ENCODE measurements around the gene GPRC5D.

Gene GPRC5D

DNA sequence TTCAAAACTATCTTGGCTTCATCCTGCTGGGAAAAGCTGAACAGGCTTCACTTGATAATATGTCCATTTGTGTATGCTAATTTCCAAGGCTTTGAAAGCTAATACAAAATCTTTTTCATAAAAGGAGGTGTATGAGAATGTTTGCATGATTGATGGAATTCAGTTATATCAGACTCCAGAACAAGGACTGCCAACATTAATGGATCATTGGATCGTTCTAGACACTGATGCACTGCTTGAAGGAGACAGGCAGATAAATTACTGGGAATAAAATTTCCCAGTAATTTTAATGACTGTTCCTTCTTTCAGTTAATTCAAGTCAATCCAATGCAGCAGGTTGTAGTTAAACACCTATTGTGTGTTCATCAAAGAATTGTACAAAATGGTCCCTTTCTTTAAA lies 466 bp downstream of the GPRC5D start:
- H3K27ac ChIP-seq = no peak overlapping the region
- TF ChIP-seq, protein P1, sequence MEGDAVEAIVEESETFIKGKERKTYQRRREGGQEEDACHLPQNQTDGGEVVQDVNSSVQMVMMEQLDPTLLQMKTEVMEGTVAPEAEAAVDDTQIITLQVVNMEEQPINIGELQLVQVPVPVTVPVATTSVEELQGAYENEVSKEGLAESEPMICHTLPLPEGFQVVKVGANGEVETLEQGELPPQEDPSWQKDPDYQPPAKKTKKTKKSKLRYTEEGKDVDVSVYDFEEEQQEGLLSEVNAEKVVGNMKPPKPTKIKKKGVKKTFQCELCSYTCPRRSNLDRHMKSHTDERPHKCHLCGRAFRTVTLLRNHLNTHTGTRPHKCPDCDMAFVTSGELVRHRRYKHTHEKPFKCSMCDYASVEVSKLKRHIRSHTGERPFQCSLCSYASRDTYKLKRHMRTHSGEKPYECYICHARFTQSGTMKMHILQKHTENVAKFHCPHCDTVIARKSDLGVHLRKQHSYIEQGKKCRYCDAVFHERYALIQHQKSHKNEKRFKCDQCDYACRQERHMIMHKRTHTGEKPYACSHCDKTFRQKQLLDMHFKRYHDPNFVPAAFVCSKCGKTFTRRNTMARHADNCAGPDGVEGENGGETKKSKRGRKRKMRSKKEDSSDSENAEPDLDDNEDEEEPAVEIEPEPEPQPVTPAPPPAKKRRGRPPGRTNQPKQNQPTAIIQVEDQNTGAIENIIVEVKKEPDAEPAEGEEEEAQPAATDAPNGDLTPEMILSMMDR (IDR thresholded peaks at IDR 0.05) = no peak
- no peak for TF ChIP-seq ZFX (IDR thresholded peaks at IDR 0.05; ENCODE audit: borderline replicate concordance)

DNA sequence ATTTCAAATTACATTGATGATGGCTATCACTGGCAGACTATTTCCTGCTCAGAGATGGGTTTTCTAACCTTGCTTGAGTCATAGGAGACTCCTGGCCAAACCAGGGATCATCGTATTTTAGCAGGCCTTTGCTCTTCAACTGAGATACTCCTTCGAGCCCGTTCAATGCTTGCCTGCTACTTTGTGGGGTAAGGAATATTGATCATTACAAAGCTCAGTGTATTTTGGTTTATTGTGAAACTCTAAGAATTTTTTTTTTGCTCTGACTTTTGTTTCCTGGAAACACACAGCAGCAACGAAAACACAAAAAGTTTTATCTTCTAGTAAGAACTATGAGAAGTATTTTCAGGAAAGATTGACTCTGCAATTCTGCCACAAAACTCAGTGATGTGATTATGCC lies 4.1 kb downstream of the GPRC5D start:
- TF ChIP-seq, protein P1 (IDR thresholded peaks at IDR 0.05) = no peak
- no peak for TF ChIP-seq ZFX (IDR thresholded peaks at IDR 0.05; ENCODE audit: borderline replicate concordance)
- H3K27ac ChIP-seq = no peak overlapping the region

DNA sequence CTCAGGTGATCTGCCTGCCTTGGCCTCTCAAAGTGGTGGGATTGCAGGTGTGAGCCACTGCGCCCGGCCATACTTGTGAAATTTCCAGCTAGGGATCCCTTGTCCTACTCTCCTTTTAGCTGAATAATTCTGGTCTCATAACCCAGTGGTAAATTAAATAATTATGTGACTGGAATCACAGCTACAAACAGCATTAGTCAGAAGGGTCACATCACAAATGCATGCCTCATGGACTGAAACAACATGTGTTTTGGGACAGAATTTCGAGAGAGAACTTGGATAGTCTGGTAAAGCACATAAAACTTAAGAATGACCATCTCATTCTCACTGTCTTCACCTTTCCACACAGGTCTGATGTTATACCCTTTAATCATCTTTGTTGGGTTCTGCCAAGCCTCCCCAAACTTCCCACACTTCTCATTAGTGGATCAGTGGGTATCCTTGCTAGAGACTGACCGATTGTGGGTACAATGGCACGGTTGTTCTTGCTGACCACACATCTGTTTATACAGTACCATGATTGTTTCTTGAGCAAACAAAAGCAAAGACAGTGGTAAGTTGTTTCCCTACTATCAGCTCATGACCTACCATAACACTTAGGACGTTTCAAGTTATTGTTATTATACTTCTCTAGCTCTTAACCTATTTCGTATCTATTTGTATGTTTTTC lies 5.1 kb downstream of the GPRC5D start:
- TF ChIP-seq ZFX (IDR thresholded peaks at IDR 0.05; ENCODE audit: borderline replicate concordance) = no peak
- TF ChIP-seq, protein P1 (IDR thresholded peaks at IDR 0.05) = no peak
- H3K27ac ChIP-seq = no peak overlapping the region

DNA sequence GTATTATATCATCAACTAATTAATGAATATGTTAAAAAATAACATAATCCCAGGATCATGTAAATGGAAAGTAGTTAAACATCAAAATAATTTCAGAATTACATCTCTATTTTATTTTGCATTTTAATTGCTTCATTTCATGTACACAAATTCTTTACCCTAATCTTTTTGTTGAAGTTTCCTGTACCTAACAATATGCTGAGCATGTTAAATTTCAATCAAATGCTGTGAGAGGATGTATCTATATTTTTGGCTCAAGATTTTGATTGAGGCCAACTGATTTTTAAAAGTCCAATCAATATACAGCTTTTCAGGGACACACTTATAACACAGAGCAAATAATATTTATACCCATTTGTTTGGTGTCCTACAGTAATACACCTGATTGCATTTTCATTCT lies 6.4 kb downstream of the GPRC5D start:
- TF ChIP-seq, protein P1 (IDR thresholded peaks at IDR 0.05) = no peak
- TF ChIP-seq ZFX (IDR thresholded peaks at IDR 0.05; ENCODE audit: borderline replicate concordance) = no peak
- H3K27ac ChIP-seq = no peak overlapping the region

DNA sequence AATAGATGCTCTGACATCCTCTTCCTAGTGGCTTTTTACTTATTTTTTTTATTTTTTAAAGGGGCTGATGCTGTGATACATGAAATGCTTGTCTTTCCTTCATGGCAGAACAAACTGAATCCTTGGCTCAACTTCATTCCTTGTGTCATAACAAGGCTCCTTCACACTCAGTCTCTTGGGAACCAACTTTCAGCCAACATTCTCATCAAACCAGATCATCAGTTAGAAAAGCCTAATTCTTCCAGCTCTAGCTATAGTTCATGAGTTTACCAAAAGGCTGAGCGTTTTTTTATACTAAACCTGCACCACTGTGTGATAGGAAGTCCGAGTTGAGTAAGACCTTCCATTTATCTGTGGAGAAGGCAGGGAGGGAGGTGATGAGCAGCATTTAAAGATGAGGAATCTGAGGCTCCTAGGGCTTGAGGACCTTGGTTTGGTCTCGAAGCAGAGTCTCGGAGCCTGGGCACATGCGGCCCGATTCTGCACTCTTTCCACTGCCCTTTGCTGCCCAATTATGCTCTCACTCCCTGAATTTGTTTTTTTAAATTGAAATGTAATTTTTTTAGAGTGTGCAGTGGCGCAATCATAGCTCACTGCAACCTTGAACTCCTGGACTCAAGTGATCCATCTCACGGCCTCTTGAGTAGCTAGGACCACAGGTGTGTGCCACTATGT lies 8.2 kb downstream of the GPRC5D start:
- H3K27ac ChIP-seq = no peak overlapping the region
- no peak for TF ChIP-seq ZFX (IDR thresholded peaks at IDR 0.05; ENCODE audit: borderline replicate concordance)
- TF ChIP-seq, protein P1 (IDR thresholded peaks at IDR 0.05) = no peak

DNA sequence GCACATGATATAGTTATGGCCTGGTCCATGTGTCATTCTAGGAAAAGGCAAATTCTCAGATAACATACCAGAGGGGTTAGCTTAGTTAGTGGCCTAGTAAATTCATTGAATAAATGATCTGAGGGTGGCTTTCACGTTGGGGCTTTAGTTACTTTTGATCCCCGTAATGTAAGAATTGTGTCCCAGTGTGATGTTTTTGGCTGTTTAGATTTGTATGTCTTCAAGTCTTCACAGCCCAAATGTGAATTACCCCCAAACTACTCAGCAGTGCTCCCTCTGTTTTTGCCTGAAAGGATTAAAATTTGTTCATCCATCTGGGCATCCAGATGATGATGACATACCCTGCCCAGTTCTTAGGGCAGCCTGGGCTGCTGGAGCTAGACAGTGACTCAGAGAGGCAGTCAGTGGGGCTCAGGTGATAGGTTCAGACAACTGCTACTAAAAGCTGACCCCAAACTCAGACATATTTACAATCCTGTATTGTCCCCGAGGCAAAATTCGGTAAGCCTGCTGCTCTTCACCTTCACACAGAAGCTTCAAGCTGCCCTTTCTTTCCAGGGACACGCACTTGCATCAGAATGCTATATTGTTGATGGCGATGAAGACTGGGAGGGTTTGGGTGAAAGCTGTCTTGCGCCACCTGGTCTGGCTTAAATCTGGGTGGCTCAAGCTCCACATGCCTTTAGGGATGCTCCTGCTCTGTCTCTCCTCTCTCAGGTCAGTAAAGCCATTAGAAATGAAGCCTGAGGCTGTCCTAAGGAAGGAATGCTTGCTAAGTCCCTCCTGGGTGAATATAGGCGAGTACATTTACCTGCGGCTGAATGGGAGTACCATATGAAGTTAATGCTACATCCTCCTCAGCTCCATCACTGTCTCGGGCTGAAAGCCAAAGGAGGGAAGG lies 10.3 kb downstream of the GPRC5D start:
- H3K27ac ChIP-seq = no peak overlapping the region
- TF ChIP-seq, protein P1 (IDR thresholded peaks at IDR 0.05) = no peak
- TF ChIP-seq ZFX (IDR thresholded peaks at IDR 0.05; ENCODE audit: borderline replicate concordance) = no peak
